HUES48 (cell line): Measurements from ENCODE around the gene HEXA.

Experiments
- H3K27ac ChIP-seq: one replicate; pipeline ENCODE4 v1.7.0; 2013; ENCODE audit warnings: low read depth, low read length, inconsistent platforms
- H3K27me3 ChIP-seq: 2 replicates; pipeline ENCODE4 v1.6.1; 2013; ENCODE audit warnings: mild to moderate bottlenecking, low read length; ENCODE audit not compliant: control insufficient read depth, insufficient read depth
- H3K36me3 ChIP-seq: 2 replicates; pipeline ENCODE4 v1.6.1; 2013; ENCODE audit warnings: low read length; ENCODE audit not compliant: control insufficient read depth, insufficient read depth
- H3K4me1 ChIP-seq: 2 replicates; pipeline ENCODE4 v1.6.1; 2013; ENCODE audit warnings: mild to moderate bottlenecking, low read length; ENCODE audit not compliant: control insufficient read depth, insufficient read depth
- H3K4me3 ChIP-seq: 2 replicates; pipeline ENCODE4 v1.5.1; 2013; ENCODE audit warnings: mild to moderate bottlenecking, low read depth, low read length
- H3K9ac ChIP-seq: 2 replicates; pipeline ENCODE4 v1.6.1; 2013; ENCODE audit warnings: mild to moderate bottlenecking, low read depth, low read length, moderate library complexity
- H3K9me3 ChIP-seq: 2 replicates; pipeline ENCODE4 v1.6.1; 2013; ENCODE audit warnings: low read length; ENCODE audit not compliant: control insufficient read depth, insufficient read depth

Gene HEXA

DNA sequence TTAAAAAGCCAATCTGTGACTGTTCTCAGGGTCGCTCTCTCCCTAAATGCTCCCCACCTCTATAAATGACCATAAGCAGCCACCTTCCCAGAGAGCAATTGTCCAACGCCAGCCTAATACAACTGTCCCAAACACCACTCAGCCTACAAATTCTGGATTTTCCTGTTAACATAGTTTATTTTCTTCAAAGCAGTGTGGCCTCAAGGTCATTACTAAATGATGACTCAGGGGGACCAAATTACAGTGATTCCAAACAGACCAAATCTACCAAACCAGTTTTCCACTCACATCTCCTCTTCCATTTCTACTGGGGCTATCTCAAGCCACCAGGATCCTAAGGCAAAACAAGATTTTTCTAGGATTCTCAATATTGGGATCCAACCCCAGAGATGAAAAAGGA lies 22.5 kb downstream of the HEXA start:
- H3K27me3 ChIP-seq = no peaks in the 10 kb centered on the region
- H3K9ac ChIP-seq = no peak overlapping the region
- H3K36me3 ChIP-seq = peaks cover 73% of the 10 kb centered on the region
- no peaks in the 10 kb centered on the region for H3K9me3 ChIP-seq
- H3K4me1 ChIP-seq = no peaks in the 10 kb centered on the region
- H3K4me3 ChIP-seq = no peak overlapping the region
- no peak overlapping the region for H3K27ac ChIP-seq

DNA sequence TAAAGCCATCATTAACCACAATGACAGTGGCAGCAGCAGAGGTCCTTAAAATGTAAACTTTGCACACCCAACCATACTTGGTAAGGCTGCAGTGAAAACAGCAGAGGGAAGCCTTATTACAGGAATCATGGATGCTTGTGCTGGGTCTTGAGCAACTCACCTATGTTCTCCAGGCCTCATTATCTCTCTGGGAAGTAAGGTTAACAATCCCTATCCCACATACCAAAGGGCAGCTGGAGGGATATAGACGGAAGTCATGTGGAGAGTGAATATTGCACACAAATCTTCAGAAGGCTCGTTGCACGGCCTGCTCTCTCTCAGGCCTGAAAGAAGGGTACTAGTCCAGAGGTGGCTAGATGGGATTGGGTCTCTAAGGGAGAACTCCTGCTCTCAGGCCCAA lies 30.0 kb downstream of the HEXA start:
- Histone ChIP-seq H3K9me3 (no peaks in the 10 kb centered on the region), H3K27ac (no peak overlapping the region)

DNA sequence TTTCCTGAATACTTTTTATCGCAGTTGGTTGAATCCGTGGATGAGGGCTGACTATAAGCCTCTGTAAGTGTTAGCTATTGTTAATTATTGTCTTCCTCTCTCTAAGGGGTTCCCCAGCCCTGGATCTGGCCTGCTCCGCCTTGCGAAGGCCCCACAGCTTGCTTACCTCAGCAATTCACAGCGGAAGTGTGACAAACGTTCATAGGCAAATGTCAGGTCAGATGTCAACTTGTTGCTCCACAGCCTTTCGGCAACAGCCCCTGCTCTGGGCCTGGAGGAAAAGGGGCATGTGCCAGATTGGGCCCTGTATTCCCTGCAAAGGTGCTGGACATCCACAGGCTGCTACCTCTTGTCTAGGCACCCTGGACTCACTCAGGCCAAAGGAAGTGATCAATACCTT lies 30.5 kb downstream of the HEXA start:
- Histone ChIP-seq H3K4me1 (peaks cover 6% of the 10 kb centered on the region), H3K27ac (no peak overlapping the region), H3K36me3 (peaks cover 58% of the 10 kb centered on the region), H3K9ac (no peak overlapping the region), H3K27me3 (no peaks in the 10 kb centered on the region), H3K4me3 (no peak overlapping the region), H3K9me3 (no peaks in the 10 kb centered on the region)

More for the DNA sequence above, 30.0 kb downstream of the HEXA start:
- peaks cover 6% of the 10 kb centered on the region for H3K4me1 ChIP-seq
- H3K27me3 ChIP-seq = no peaks in the 10 kb centered on the region
- H3K4me3 ChIP-seq = no peak overlapping the region
- no peak overlapping the region for H3K9ac ChIP-seq
- H3K36me3 ChIP-seq = peaks cover 64% of the 10 kb centered on the region

DNA sequence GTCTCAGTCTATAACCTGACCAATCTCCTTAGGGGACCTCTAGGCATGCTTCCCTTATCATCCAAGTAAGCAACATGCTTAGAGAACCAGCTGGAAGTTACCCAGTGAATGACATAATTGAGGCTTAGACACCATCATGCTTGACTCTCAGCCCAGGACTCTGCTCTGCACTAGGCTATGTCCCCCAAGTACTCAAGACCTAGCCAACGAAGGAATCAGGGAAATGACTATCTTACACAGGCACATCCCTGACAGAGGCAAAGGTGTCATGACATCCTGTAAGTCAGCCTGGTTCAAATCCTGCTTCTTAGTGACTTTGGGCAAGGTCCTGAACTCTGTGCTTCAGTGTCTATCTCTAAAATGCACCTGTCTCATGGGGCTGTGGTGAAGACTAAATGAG lies 31.2 kb downstream of the HEXA start:
- Histone ChIP-seq H3K4me1 (peaks cover 6% of the 10 kb centered on the region), H3K9ac (no peak overlapping the region), H3K4me3 (no peak overlapping the region), H3K9me3 (no peaks in the 10 kb centered on the region), H3K36me3 (peaks cover 54% of the 10 kb centered on the region), H3K27ac (no peak overlapping the region), H3K27me3 (no peaks in the 10 kb centered on the region)

DNA sequence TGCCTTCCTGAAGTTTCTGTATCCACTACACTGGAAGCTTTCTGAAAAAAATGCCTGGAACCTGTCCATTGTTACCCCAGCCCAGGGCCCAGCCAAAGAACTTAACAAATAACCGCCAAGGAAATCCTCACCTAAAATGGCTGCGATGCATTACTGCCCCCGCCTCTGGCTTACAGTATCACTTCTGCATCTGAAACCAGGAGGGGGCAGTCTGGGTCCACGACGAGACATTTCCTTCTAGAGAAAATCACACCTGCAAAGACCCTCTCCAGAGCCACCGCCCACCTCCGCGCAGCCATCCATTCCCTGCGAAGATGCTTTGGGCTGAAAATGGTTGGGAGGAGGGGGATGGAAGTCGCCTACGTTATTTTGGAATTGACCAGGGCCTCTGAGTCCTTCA lies 33.4 kb downstream of the HEXA start:
- Histone ChIP-seq H3K27ac (peak overlapping the region; percentile 31), H3K36me3 (peaks cover 39% of the 10 kb centered on the region), H3K27me3 (no peaks in the 10 kb centered on the region), H3K4me3 (no peak overlapping the region), H3K9ac (no peak overlapping the region), H3K4me1 (peaks cover 6% of the 10 kb centered on the region), H3K9me3 (no peaks in the 10 kb centered on the region)

DNA sequence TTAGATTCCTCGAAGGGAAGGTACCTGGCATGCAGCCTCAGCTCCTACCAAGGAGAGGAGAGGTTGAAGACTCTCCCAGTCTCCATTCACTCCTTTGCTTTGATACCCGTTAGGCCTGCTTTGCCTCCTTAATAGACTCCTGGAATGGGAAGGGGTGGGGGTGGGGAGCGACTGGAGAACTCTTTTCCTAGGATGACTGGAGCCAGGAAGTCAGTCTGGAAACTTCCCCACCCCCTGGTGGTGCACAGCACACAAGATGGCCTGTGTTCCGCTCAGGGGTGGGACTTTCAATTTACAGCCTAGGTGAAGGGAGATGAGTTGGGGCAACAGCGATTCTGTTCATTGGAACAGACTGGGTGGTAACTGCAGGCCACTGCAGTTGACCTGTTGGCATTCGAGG lies 34.5 kb downstream of the HEXA start:
- Histone ChIP-seq H3K4me1 (peaks cover 6% of the 10 kb centered on the region), H3K9ac (no peak overlapping the region), H3K9me3 (no peaks in the 10 kb centered on the region), H3K27me3 (no peaks in the 10 kb centered on the region), H3K27ac (no peak overlapping the region), H3K4me3 (no peak overlapping the region), H3K36me3 (peaks cover 30% of the 10 kb centered on the region)

DNA sequence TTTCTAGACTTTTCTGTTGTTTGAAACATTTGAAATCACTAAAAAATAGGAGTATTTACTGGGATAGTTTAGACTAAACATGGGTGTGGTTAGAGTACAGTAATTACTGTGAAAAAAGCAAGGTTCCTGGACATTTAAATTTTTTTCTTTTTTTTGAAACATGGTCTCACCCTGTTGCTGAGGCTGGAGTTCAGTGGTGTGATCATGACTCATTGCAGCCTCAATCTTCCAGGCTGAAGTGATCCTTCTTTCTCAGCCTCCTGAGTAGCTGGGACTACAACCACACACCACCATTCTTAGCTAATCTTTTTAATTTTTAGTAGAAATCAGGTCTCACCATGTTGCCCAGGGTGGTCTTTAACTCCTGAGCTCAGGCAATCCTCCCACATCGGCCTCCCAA lies 35.4 kb downstream of the HEXA start:
- peaks cover 20% of the 10 kb centered on the region for H3K36me3 ChIP-seq
- H3K27ac ChIP-seq = no peak overlapping the region
- peaks cover 6% of the 10 kb centered on the region for H3K4me1 ChIP-seq
- H3K9ac ChIP-seq = no peak overlapping the region
- no peaks in the 10 kb centered on the region for H3K9me3 ChIP-seq
- H3K4me3 ChIP-seq = no peak overlapping the region
- no peaks in the 10 kb centered on the region for H3K27me3 ChIP-seq

DNA sequence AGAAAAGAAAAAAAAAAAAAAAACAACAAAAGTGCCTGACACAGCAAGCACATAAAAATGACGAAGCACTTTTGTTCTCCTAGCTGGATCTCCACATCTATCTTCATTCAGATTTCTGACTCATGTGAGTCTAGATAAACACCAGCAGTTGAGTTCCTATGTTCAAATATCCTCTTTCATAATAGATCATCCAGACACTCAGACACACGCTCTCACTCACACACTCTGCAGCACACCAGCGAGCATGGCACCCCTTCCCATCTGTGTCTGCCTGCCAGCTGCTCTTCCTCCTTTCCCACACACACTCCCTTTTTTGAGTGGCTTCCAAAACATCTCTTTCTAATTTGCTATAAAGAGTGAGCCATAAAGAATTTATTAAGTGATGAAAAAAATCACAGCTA lies 36.0 kb downstream of the HEXA start:
- H3K9ac ChIP-seq = no peak overlapping the region
- H3K36me3 ChIP-seq = peaks cover 14% of the 10 kb centered on the region
- H3K27me3 ChIP-seq = no peaks in the 10 kb centered on the region
- H3K9me3 ChIP-seq = no peaks in the 10 kb centered on the region
- H3K4me1 ChIP-seq = peaks cover 6% of the 10 kb centered on the region
- H3K4me3 ChIP-seq = no peak overlapping the region
- H3K27ac ChIP-seq = no peak overlapping the region

DNA sequence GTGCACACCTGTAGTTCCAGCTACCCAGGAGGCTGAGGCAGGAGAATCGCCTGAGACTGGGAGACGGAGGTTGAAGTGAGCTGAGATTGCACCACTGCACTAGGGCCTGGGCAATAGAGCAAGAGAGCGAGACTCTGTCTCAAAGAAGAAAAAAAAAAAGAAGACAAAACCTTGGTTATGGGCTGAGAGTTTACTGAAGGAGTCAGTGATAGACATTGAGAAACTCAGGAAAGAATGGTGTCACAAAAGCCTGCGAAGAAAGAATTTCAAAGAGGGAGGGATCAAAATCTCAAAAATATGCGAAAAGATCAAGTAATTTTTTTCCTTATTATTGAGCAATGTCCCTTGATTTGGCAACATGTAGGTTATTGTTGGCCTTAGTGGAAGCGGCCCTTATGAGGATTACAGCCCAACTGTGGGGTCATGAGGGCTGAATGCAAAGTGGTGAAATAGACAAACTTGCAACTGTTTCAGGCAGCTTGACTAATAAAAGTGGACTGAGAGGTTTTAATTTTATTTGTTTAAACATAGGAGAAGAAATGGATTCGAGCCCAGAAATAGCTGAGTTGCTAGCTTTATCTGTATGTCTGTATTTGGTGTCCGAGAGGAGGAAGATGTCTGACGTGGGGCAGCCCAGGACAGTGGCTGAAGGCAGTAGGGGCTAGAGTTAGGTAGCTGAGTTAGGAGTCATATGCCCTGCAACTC lies 37.0 kb downstream of the HEXA start:
- no peak overlapping the region for H3K9ac ChIP-seq
- no peak overlapping the region for H3K27ac ChIP-seq
- peaks cover 6% of the 10 kb centered on the region for H3K4me1 ChIP-seq
- 0 out of 2 replicates have a peak, but pooled peaks cover 4% of the 10 kb centered on the region for H3K36me3 ChIP-seq
- no peaks in the 10 kb centered on the region for H3K9me3 ChIP-seq
- no peaks in the 10 kb centered on the region for H3K27me3 ChIP-seq
- no peak overlapping the region for H3K4me3 ChIP-seq

DNA sequence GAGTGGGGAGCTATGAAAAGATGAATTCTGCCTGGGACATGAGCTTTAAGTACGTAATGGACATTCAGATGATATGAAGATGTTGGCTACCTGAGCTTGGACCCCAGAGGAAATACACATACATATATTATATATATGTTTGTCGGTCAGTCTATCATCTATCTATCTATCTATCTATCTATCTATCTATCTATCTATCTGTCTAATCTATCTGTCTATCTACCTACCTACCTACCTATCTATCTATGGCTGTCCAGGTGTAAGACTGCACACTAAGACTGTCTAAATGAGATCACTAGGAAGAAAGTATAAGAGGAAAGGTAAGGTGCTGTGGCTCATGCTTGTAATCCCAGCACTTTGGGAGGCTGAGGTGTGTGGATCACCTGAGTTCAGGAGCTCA lies 37.7 kb downstream of the HEXA start:
- Histone ChIP-seq H3K27ac (no peak overlapping the region), H3K36me3 (no peaks in the 10 kb centered on the region), H3K9ac (no peak overlapping the region), H3K9me3 (no peaks in the 10 kb centered on the region), H3K4me3 (no peak overlapping the region), H3K27me3 (no peaks in the 10 kb centered on the region), H3K4me1 (peaks cover 6% of the 10 kb centered on the region)

DNA sequence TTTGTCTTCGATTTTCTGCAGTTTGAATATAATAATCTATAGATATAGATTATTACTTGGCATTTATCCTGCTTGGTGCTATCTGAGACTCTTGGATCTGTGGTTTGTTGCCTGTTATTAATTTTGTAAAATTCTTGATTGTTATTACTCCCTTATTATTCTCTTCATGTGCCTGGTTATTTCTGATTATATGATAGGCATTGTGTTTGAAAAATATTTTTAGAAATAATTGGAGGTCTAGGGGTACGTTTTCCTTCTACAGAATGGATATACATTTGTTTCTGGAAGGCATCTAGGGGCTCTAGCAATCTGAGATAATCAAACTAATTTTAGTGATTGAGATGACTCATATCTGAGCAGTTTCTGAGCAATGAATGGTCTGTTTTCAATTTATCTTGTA lies 41.0 kb downstream of the HEXA start:
- Histone ChIP-seq H3K27me3 (no peaks in the 10 kb centered on the region), H3K27ac (no peak overlapping the region), H3K4me1 (no peaks in the 10 kb centered on the region), H3K4me3 (no peak overlapping the region), H3K9ac (no peak overlapping the region), H3K9me3 (no peaks in the 10 kb centered on the region), H3K36me3 (no peaks in the 10 kb centered on the region)
